HepG2 (cell line): ENCODE results near the gene GNAS-AS1. TPM values are rescaled to one million over a fixed set of nuclear protein-coding genes. Genes with fewer than 3 reads are reported as not detected.
"Not testable (repeated sequence)": the region's sequence is repeated elsewhere in the genome, so short reads cannot be mapped to it uniquely, and the experiment has no call there.

Experiments
- ATAC-seq: fragments of 200-7000 bp; cut with Tn5 transposase; 3 replicates; pipeline ENCODE4 v1.9.1; 2020; ENCODE audit warnings: mild to moderate bottlenecking, moderate library complexity
- BruUV-seq: library from RNA; stranded (reverse); fragments of 400-500 nt; replicated peaks from 2 replicates; lab custom pipeline; 2021; lab: Mats Ljungman, UMichigan
- CTCF ChIA-PET: fragments of 300-600 bp; formaldehyde crosslinking; extraction: SDS; loops from one replicate; lab custom pipeline; 2021; ENCODE audit warnings: low total read pairs, inconsistent platforms, low intra/inter-chr PET ratio; lab: Yijun Ruan, JAX
- POLR2A ChIA-PET: fragments of 350-600 bp; sonication (Branson Sonifier 250); formaldehyde crosslinking; loops from one replicate; lab custom pipeline; 2020; ENCODE audit warnings: antibody characterized with exemption, inconsistent platforms; lab: Yijun Ruan, JAX
- DNase-seq: peaks from one replicate; pipeline ENCODE4 v3.0.0-alpha.2; 2015; ENCODE audit warnings: low spot score
- FAIRE-seq: peaks from 3 replicates; lab custom pipeline; 2011; peaks lifted over from hg19 to GRCh38; lab: Jason Lieb, UNC
- H2AFZ ChIP-seq: one replicate; pipeline ENCODE4 v1.6.1; 2011; ENCODE audit warnings: low read length, inconsistent platforms
- H3K27ac ChIP-seq: fragments of 300-600 bp; 3 replicates; pipeline ENCODE4 v1.8.0; 2011; ENCODE audit warnings: mixed run types, mild to moderate bottlenecking, mixed read lengths, low read length, inconsistent platforms; ENCODE audit not compliant: insufficient read depth; ENCODE audit errors: extremely low read length
- H3K27me3 ChIP-seq, 2 experiments: fragments of 200-600 bp in 1 of 2; 2 replicates in 1 of 2; 3 replicates in 1 of 2; pipeline versions ENCODE4 v1.6.0 to v1.8.0; 2011; ENCODE audit warnings: low read length in 2 of 2, mild to moderate bottlenecking in 2 of 2, moderate library complexity in 2 of 2, inconsistent platforms in 1 of 2; ENCODE audit not compliant: insufficient read depth in 2 of 2, control insufficient read depth in 1 of 2
- H3K36me3 ChIP-seq, 2 experiments: fragments of 200-600 bp in 1 of 2; replicated peaks in 1 of 2; 2 replicates in 1 of 2; 3 replicates in 1 of 2; pipeline versions ENCODE4 v1.5.1 to v1.8.0; 2011; ENCODE audit warnings: low read length in 2 of 2, inconsistent platforms in 1 of 2; ENCODE audit not compliant: insufficient read depth in 2 of 2, control insufficient read depth in 1 of 2
- H3K4me1 ChIP-seq: 2 replicates; pipeline ENCODE4 v1.5.1; 2012; ENCODE audit warnings: low read length, inconsistent platforms; ENCODE audit not compliant: insufficient read depth
- H3K4me2 ChIP-seq: 2 replicates; pipeline ENCODE4 v1.6.0; 2011; ENCODE audit warnings: low read depth, low read length, inconsistent platforms
- H3K4me3 ChIP-seq, 3 experiments: fragments of 200-600 bp in 1 of 3; sonication (generic), shearing (Covaris generic) in 1 of 3; replicated peaks in 1 of 3; 2 replicates each; pipeline ENCODE4 v1.5.1; 2011 to 2016; ENCODE audit warnings: low read length in 3 of 3, inconsistent platforms in 2 of 3, low read depth in 2 of 3, mild to moderate bottlenecking in 2 of 3, control low read depth in 1 of 3, mixed read lengths in 1 of 3; ENCODE audit not compliant: insufficient read depth in 1 of 3
- H3K79me2 ChIP-seq: one replicate; pipeline ENCODE4 v1.6.1; 2011; ENCODE audit warnings: low read length, inconsistent platforms; ENCODE audit not compliant: insufficient read depth
- H3K9ac ChIP-seq: 2 replicates; pipeline ENCODE4 v1.6.0; 2011; ENCODE audit warnings: mild to moderate bottlenecking, low read depth, low read length, inconsistent platforms; ENCODE audit not compliant: insufficient read depth
- H3K9me3 ChIP-seq: 2 replicates; pipeline ENCODE4 v1.5.1; 2012; ENCODE audit warnings: mild to moderate bottlenecking, low read length
- H4K20me1 ChIP-seq: 2 replicates; pipeline ENCODE4 v1.6.0; 2011; ENCODE audit warnings: inconsistent platforms, mild to moderate bottlenecking, low read length, moderate library complexity; ENCODE audit not compliant: insufficient read depth
- BCL3 ChIP-seq: sonication (generic); formaldehyde crosslinking; IDR thresholded peaks from 2 replicates; pipeline ENCODE4 v1.5.1; 2020; ENCODE audit warnings: mild to moderate bottlenecking, missing genetic modification reagents, moderate library complexity
- CBFB ChIP-seq: sonication (generic); formaldehyde crosslinking; IDR thresholded peaks from 2 replicates; pipeline ENCODE4 v1.4.0; 2020; ENCODE audit warnings: missing genetic modification reagents
- CCAR2 ChIP-seq: fragments of 200-400 bp; formaldehyde crosslinking; optimal IDR thresholded peaks from 2 replicates; pipeline ENCODE3; 2018; ENCODE audit warnings: low read depth, mild to moderate bottlenecking, low read length, moderate library complexity
- DPF2 ChIP-seq: sonication (generic); formaldehyde crosslinking; IDR thresholded peaks from 2 replicates; pipeline ENCODE4 v1.4.0; 2020; ENCODE audit warnings: mild to moderate bottlenecking, low read depth, missing genetic modification reagents, borderline replicate concordance
- NR2F2 ChIP-seq: IDR thresholded peaks from 2 replicates; pipeline ENCODE4 v1.6.1; 2012; ENCODE audit warnings: low read depth, inconsistent platforms, borderline replicate concordance
- TEAD2 ChIP-seq: sonication (generic); formaldehyde crosslinking; IDR thresholded peaks from 2 replicates; pipeline ENCODE4 v1.9.0; 2021; ENCODE audit warnings: missing genetic modification reagents
- THRA ChIP-seq: sonication (generic); formaldehyde crosslinking; IDR thresholded peaks from 2 replicates; pipeline ENCODE4 v1.4.0; 2020; ENCODE audit warnings: missing genetic modification reagents, borderline replicate concordance
- THYN1 ChIP-seq: sonication (generic); formaldehyde crosslinking; IDR thresholded peaks from 2 replicates; pipeline ENCODE4 v1.8.1; 2023; ENCODE audit warnings: low read depth, mild to moderate bottlenecking, moderate library complexity, missing genetic modification reagents, borderline replicate concordance
- XRCC5 ChIP-seq: fragments of 200-400 bp; formaldehyde crosslinking; optimal IDR thresholded peaks from 2 replicates; pipeline ENCODE3; 2017; ENCODE audit warnings: mild to moderate bottlenecking, low read length
- ZBTB4 ChIP-seq: sonication (generic); formaldehyde crosslinking; IDR thresholded peaks from 2 replicates; pipeline ENCODE4 v1.4.0; 2020; ENCODE audit warnings: missing genetic modification reagents, mild to moderate bottlenecking, borderline replicate concordance
- ZFAT ChIP-seq: sonication (generic); formaldehyde crosslinking; conservative IDR thresholded peaks from 2 replicates; pipeline ENCODE4 v1.8.1; 2023; ENCODE audit warnings: missing genetic modification reagents, inconsistent platforms
- WGBS: methylation state at CpG from one replicate; pipeline ENCODE4 v1.1.6; 2017; ENCODE audit warnings: low lambda C conversion rate; 5-methylcytosine and 5-hydroxymethylcytosine counted together
- in situ Hi-C: cut with HindIII; loops from 2 replicates; pipeline ENCODE4 v1.10.0; 2017; ENCODE audit warnings: low pct_unique_long_range_greater_than_20kb; ENCODE audit not compliant: extremely low pct_ligation_motif_present
- intact Hi-C: fragments of 100-400 bp; cut with micrococcal nuclease; formaldehyde crosslinking; loops from one replicate; pipeline ENCODE4 v1.10.0; 2022; ENCODE audit not compliant: unreplicated experiment
- polyA plus RNA-seq, 8 experiments: library from polyadenylated mRNA; depleted of rRNA in 3 of 8; stranded (reverse) in 7 of 8; unstranded in 1 of 8; fragments of >200 nt; fragmentation: Illumina TruSeq in 4 of 8; extraction: Trizol in 4 of 8; gene quantifications; 2 replicates each; pipeline versions ENCODE4 v1.2.1 to v1.2.3, GENCODE V29; 2011 to 2016; ENCODE audit warnings: low read depth in 4 of 8, missing spikeins in 1 of 8, mixed read lengths in 1 of 8; ENCODE audit not compliant: insufficient read depth in 1 of 8
- total RNA-seq, 5 experiments: library from RNA; depleted of rRNA; stranded (reverse); fragments of >200 nt; fragmentation: Illumina TruSeq; extraction: Trizol; gene quantifications; 2 replicates each; pipeline ENCODE4 v1.2.3, GENCODE V29; 2016; ENCODE audit warnings: low read depth in 1 of 5

The GNAS-AS1 gene
- total and polyA plus RNA-seq, 2 of the 13 experiments (the other 11 are each of a cell fraction or from before 2014, with no cell fraction given) = not detected

GRCh38 chr20:58822149-58822548 is 28.6 kb downstream of the GNAS-AS1 start (continued):
- no peak for TF ChIP-seq CCAR2
- peak; percentile 65 for TF ChIP-seq XRCC5
- TF ChIP-seq NR2F2 = no peak
- TF ChIP-seq ZFAT (CRISPR knock-in tag) = no peak
- TF ChIP-seq, all 625 proteins: peak for 5

- H3K27me3 ChIP-seq = peaks cover 17 to 77% of the 10 kb centered on the region in 2 experiments
- FAIRE-seq, H3K79me2 ChIP-seq: not testable (repeated sequence)
Observed at GRCh38 chr20:58820515-58820914, 30.2 kb downstream of the GNAS-AS1 start.

GRCh38 chr20:58819921-58820320 is 30.8 kb downstream of the GNAS-AS1 start:
- in situ Hi-C loops = no loop called here
- H3K36me3 ChIP-seq = no peaks in the 10 kb centered on the region
- no peak for TF ChIP-seq DPF2 (CRISPR knock-in tag)
- no peak for TF ChIP-seq BCL3 (CRISPR knock-in tag)
- TF ChIP-seq CBFB (CRISPR knock-in tag) = no peak
- TF ChIP-seq TEAD2 (CRISPR knock-in tag) = no peak
- TF ChIP-seq THYN1 (CRISPR knock-in tag) = no peak
- TF ChIP-seq ZBTB4 (CRISPR knock-in tag) = no peak
- no peak for TF ChIP-seq THRA (CRISPR knock-in tag)

More at GRCh38 chr20:58820515-58820914, 30.2 kb downstream of the GNAS-AS1 start:
- ATAC-seq, H3K4me2 ChIP-seq, H3K9me3 ChIP-seq, in situ Hi-C loops, BruUV-seq, H3K4me1 ChIP-seq, H3K9ac ChIP-seq, H2AFZ ChIP-seq, H3K4me3 ChIP-seq, H4K20me1 ChIP-seq, H3K27ac ChIP-seq, POLR2A ChIA-PET, intact Hi-C loops, DNase-seq, H3K36me3 ChIP-seq, CTCF ChIA-PET: not testable (repeated sequence)
- WGBS = 40% methylated on average over 6 of the region's 6 CpGs

More at GRCh38 chr20:58819921-58820320, 30.8 kb downstream of the GNAS-AS1 start:
- ATAC-seq = no peak
- no peak overlapping the region for H3K9ac ChIP-seq
- intact Hi-C loops = no loop called here
- no peak overlapping the region for H3K27ac ChIP-seq
- no TSS peak for BruUV-seq
- H3K4me2 ChIP-seq = no peak overlapping the region
- H3K4me3 ChIP-seq = no peak overlapping the region
- WGBS = 24% methylated on average over 12 of the region's 13 CpGs
- no peaks in the 10 kb centered on the region for H3K9me3 ChIP-seq
- H4K20me1 ChIP-seq = no peaks in the 10 kb centered on the region
- no peak overlapping the region for H2AFZ ChIP-seq
- FAIRE-seq = no peak
- no peaks in the 10 kb centered on the region for H3K4me1 ChIP-seq
- POLR2A ChIA-PET = no interaction called here
- H3K79me2 ChIP-seq = no peaks in the 10 kb centered on the region
- no peak for DNase-seq
- CTCF ChIA-PET = no interaction called here
- H3K27me3 ChIP-seq = peaks cover 20 to 76% of the 10 kb centered on the region in 2 experiments
